H1 (cell line): Measurements from ENCODE around the gene TLE5. TPM values are rescaled to one million over a fixed set of nuclear protein-coding genes. Genes with fewer than 3 reads are reported as not detected.

Experiments used
- CTCF ChIA-PET: fragments of 300-600 bp; sonication (Branson Sonifier 250); formaldehyde crosslinking; loops from one replicate; lab custom pipeline; 2021; ENCODE audit not compliant: partially characterized antibody; lab: Charles Lee
- POLR2A ChIA-PET: fragments of 300-600 bp; sonication (Branson Sonifier 250); formaldehyde crosslinking; loops from one replicate; lab custom pipeline; 2021; ENCODE audit warnings: inconsistent platforms; ENCODE audit not compliant: partially characterized antibody; lab: Charles Lee
- DNase-seq, 2 experiments: peaks; one replicate each; pipeline versions ENCODE4 v3.0.0 to v3.0.0-alpha.2; 2010 to 2022; ENCODE audit warnings: low spot score in 2 of 2, low read depth in 1 of 2, mixed read lengths in 1 of 2
- FAIRE-seq: peaks from 2 replicates; lab custom pipeline; 2011; peaks lifted over from hg19 to GRCh38; lab: Jason Lieb, UNC
- H2AFZ ChIP-seq: 2 replicates; pipeline ENCODE4 v1.8.1; 2012; ENCODE audit warnings: low read length, inconsistent platforms
- H2AK5ac ChIP-seq: 2 replicates; pipeline ENCODE4 v1.6.1; 2013; ENCODE audit warnings: low read depth, low read length
- H2BK120ac ChIP-seq: replicated peaks from 2 replicates; pipeline ENCODE3; 2013; ENCODE audit warnings: low read depth, low read length, inconsistent platforms
- H2BK12ac ChIP-seq: 2 replicates; pipeline ENCODE4 v1.6.1; 2013; ENCODE audit warnings: low read depth, low read length
- H2BK15ac ChIP-seq: 2 replicates; pipeline ENCODE4 v1.6.1; 2013; ENCODE audit warnings: low read length
- H2BK20ac ChIP-seq: 2 replicates; pipeline ENCODE4 v1.6.1; 2013; ENCODE audit warnings: low read length
- H2BK5ac ChIP-seq: 2 replicates; pipeline ENCODE4 v1.6.1; 2013; ENCODE audit warnings: low read depth, low read length
- H3K14ac ChIP-seq: 2 replicates; pipeline ENCODE4 v1.6.1; 2013; ENCODE audit warnings: inconsistent platforms; ENCODE audit not compliant: insufficient read length
- H3K18ac ChIP-seq: 2 replicates; pipeline ENCODE4 v1.6.1; 2013; ENCODE audit warnings: low read length; ENCODE audit errors: extremely low read depth
- H3K23ac ChIP-seq: 2 replicates; pipeline ENCODE4 v1.6.1; 2013; ENCODE audit warnings: inconsistent platforms; ENCODE audit not compliant: insufficient read length
- H3K23me2 ChIP-seq: 2 replicates; pipeline ENCODE4 v1.6.1; 2013; ENCODE audit warnings: low read depth, low read length
- H3K27ac ChIP-seq: 2 replicates; pipeline ENCODE4 v1.6.1; 2011; ENCODE audit warnings: low read depth, low read length, inconsistent platforms
- H3K27me3 ChIP-seq, 4 experiments: replicated peaks in 1 of 4; 1 replicate in 1 of 4; 2 replicates in 3 of 4; pipeline versions ENCODE4 v1.6.1 to v1.8.1; 2011 to 2013; ENCODE audit warnings: low read length in 3 of 4, mild to moderate bottlenecking in 3 of 4, inconsistent platforms in 2 of 4, mixed read lengths in 2 of 4, moderate library complexity in 1 of 4; ENCODE audit not compliant: control insufficient read depth in 3 of 4, insufficient read depth in 3 of 4; ENCODE audit errors: extremely low read depth in 1 of 4
- H3K36me3 ChIP-seq, 4 experiments: 2 replicates each; pipeline versions ENCODE4 v1.6.1 to v1.8.1; 2011 to 2013; ENCODE audit warnings: mild to moderate bottlenecking in 4 of 4, low read length in 3 of 4, moderate library complexity in 2 of 4, control low read depth in 1 of 4, inconsistent platforms in 1 of 4; ENCODE audit not compliant: insufficient read depth in 4 of 4, control insufficient read depth in 2 of 4
- H3K4ac ChIP-seq: replicated peaks from 2 replicates; pipeline ENCODE3; 2013; ENCODE audit warnings: low read length, low read depth, mixed read lengths, inconsistent platforms; ENCODE audit not compliant: insufficient read length
- H3K4me1 ChIP-seq, 4 experiments: replicated peaks in 1 of 4; 1 replicate in 1 of 4; 2 replicates in 3 of 4; pipeline versions ENCODE4 v1.6.1 to v1.8.1; 2011 to 2013; ENCODE audit warnings: low read length in 3 of 4, inconsistent platforms in 2 of 4, mixed read lengths in 1 of 4; ENCODE audit not compliant: insufficient read depth in 4 of 4, control insufficient read depth in 3 of 4
- H3K4me2 ChIP-seq, 2 experiments: 2 replicates each; pipeline versions ENCODE4 v1.6.1 to v1.8.1; 2011 to 2013; ENCODE audit warnings: low read depth in 2 of 2, low read length in 2 of 2, control low read depth in 1 of 2, inconsistent platforms in 1 of 2, mild to moderate bottlenecking in 1 of 2; ENCODE audit not compliant: insufficient read depth in 1 of 2
- H3K4me3 ChIP-seq, 4 experiments: fragments of 200-600, 300-600 bp in 1 of 4; sonication (generic), shearing (Covaris generic), sonication (Bioruptor Twin) in 1 of 4; 2 replicates each; pipeline versions ENCODE4 v1.5.1 to v1.8.1; 2011 to 2016; ENCODE audit warnings: low read length in 4 of 4, low read depth in 3 of 4, control low read depth in 2 of 4, inconsistent platforms in 2 of 4, mild to moderate bottlenecking in 2 of 4, mixed read lengths in 1 of 4, moderate library complexity in 1 of 4; ENCODE audit not compliant: insufficient read depth in 2 of 4; ENCODE audit errors: extremely low read depth in 1 of 4
- H3K56ac ChIP-seq: replicated peaks from 2 replicates; pipeline ENCODE3; 2013; ENCODE audit warnings: low read depth, mild to moderate bottlenecking, mixed read lengths, low read length, inconsistent platforms; ENCODE audit not compliant: insufficient read length
- H3K79me1 ChIP-seq: 2 replicates; pipeline ENCODE4 v1.6.1; 2013; ENCODE audit warnings: low read depth, low read length, control low read depth
- H3K79me2 ChIP-seq, 2 experiments: 2 replicates each; pipeline versions ENCODE4 v1.6.1 to v1.8.1; 2012 to 2013; ENCODE audit warnings: low read length in 2 of 2, mild to moderate bottlenecking in 2 of 2, inconsistent platforms in 1 of 2; ENCODE audit not compliant: insufficient read depth in 2 of 2, control insufficient read depth in 1 of 2
- H3K9ac ChIP-seq, 4 experiments: replicated peaks in 1 of 4; 1 replicate in 1 of 4; 2 replicates in 3 of 4; pipeline versions ENCODE4 v1.6.1 to v1.8.1; 2011 to 2013; ENCODE audit warnings: low read depth in 3 of 4, low read length in 3 of 4, control low read depth in 2 of 4, mild to moderate bottlenecking in 2 of 4, moderate library complexity in 2 of 4, inconsistent platforms in 1 of 4; ENCODE audit errors: extremely low read depth in 1 of 4
- H3K9me3 ChIP-seq, 2 experiments: 2 replicates each; pipeline versions ENCODE4 v1.6.1 to v1.8.1; 2012 to 2013; ENCODE audit warnings: mild to moderate bottlenecking in 2 of 2, moderate library complexity in 2 of 2, control low read depth in 1 of 2, inconsistent platforms in 1 of 2, low read depth in 1 of 2, low read length in 1 of 2, mixed read lengths in 1 of 2; ENCODE audit not compliant: insufficient read depth in 2 of 2
- H4K20me1 ChIP-seq, 2 experiments: replicated peaks in 1 of 2; 2 replicates each; pipeline versions ENCODE3 to v1.8.1; 2011 to 2013; ENCODE audit warnings: inconsistent platforms in 2 of 2, low read length in 2 of 2, mild to moderate bottlenecking in 1 of 2; ENCODE audit not compliant: insufficient read depth in 2 of 2, control insufficient read depth in 1 of 2
- H4K5ac ChIP-seq: 2 replicates; pipeline ENCODE4 v1.6.1; 2013; ENCODE audit warnings: low read length, low read depth, mixed read lengths, inconsistent platforms; ENCODE audit not compliant: insufficient read length
- H4K8ac ChIP-seq: 2 replicates; pipeline ENCODE4 v1.8.0; 2013; ENCODE audit warnings: mild to moderate bottlenecking, moderate library complexity, low read length, inconsistent platforms; ENCODE audit not compliant: insufficient read depth; ENCODE audit errors: extremely low read depth
- H4K91ac ChIP-seq: replicated peaks from 2 replicates; pipeline ENCODE3; 2013; ENCODE audit warnings: low read length, mixed read lengths, inconsistent platforms; ENCODE audit not compliant: insufficient read length
- ASH2L ChIP-seq: fragments of 200-600, 300-600 bp; sonication (generic); IDR thresholded peaks from one replicate; pipeline ENCODE4 v1.7.1; 2017; ENCODE audit warnings: low read length
- CHD1 ChIP-seq: IDR thresholded peaks from 2 replicates; pipeline ENCODE4 v1.6.1; 2012; ENCODE audit warnings: low read depth, low read length, improper control_type of control experiment
- CREB1 ChIP-seq: IDR thresholded peaks from 2 replicates; pipeline ENCODE4 v1.6.1; 2012; ENCODE audit warnings: inconsistent platforms
- CTCF ChIP-seq, 3 experiments: IDR thresholded peaks; 1 replicate in 2 of 3; 2 replicates in 1 of 3; pipeline versions ENCODE4 v1.5.1 to v1.6.1; 2011; ENCODE audit warnings: low read length in 3 of 3, mild to moderate bottlenecking in 3 of 3, inconsistent platforms in 2 of 3, low read depth in 1 of 3, moderate library complexity in 1 of 3; ENCODE audit not compliant: insufficient read depth in 1 of 3; ENCODE audit errors: control extremely low read depth in 1 of 3
- FOSL1 ChIP-seq: IDR thresholded peaks from 2 replicates; pipeline ENCODE4 v1.6.1; 2011; ENCODE audit warnings: mild to moderate bottlenecking, low read depth, low read length, moderate library complexity; ENCODE audit not compliant: insufficient read depth
- HDAC2 ChIP-seq, 2 experiments: fragments of 300-600 bp in 1 of 2; sonication (generic) in 1 of 2; IDR thresholded peaks; 2 replicates each; pipeline ENCODE4 v1.6.1; 2011 to 2012; ENCODE audit warnings: low read depth in 2 of 2, low read length in 2 of 2, mild to moderate bottlenecking in 2 of 2, moderate library complexity in 2 of 2, borderline replicate concordance in 1 of 2, inconsistent platforms in 1 of 2
- HDAC6 ChIP-seq: IDR thresholded peaks from one replicate; pipeline ENCODE4 v1.7.1; 2012; ENCODE audit warnings: low read depth, mild to moderate bottlenecking, inconsistent platforms, low read length, moderate library complexity
- SIRT6 ChIP-seq: IDR thresholded peaks from one replicate; pipeline ENCODE4 v1.7.1; 2012; ENCODE audit warnings: low read length, inconsistent platforms
- SRF ChIP-seq: IDR thresholded peaks from 2 replicates; pipeline ENCODE4 v1.6.1; 2011; ENCODE audit warnings: mild to moderate bottlenecking, low read depth, low read length, moderate library complexity
- TAF1 ChIP-seq: IDR thresholded peaks from 2 replicates; pipeline ENCODE4 v1.6.1; 2011; ENCODE audit warnings: mild to moderate bottlenecking, low read depth, low read length
- ZNF274 ChIP-seq: IDR thresholded peaks from 2 replicates; pipeline ENCODE4 v1.7.0; 2012; ENCODE audit warnings: low read length, borderline replicate concordance; ENCODE audit errors: extremely low read depth
- WGBS, 2 experiments: shearing (Covaris generic) in 1 of 2; methylation state at CpG; one replicate each; pipeline versions ENCODE4 v1.1.6 to v1.1.7; 2013 to 2015; ENCODE audit warnings: low lambda C conversion rate in 2 of 2, mixed read lengths in 2 of 2, inconsistent platforms in 1 of 2, low coverage in 1 of 2, missing lambda C conversion rate in 1 of 2; ENCODE audit not compliant: insufficient replicate concordance in 2 of 2, insufficient coverage in 1 of 2, insufficient read length in 1 of 2; ENCODE audit errors: extremely low coverage in 1 of 2, missing lambda C conversion rate in 1 of 2; 5-methylcytosine and 5-hydroxymethylcytosine counted together
- polyA plus RNA-seq, 7 experiments: library from polyadenylated mRNA; depleted of rRNA in 3 of 7; stranded (reverse) in 5 of 7; unstranded in 2 of 7; fragments of >200 nt in 5 of 7; fragments of 200-250 nt in 2 of 7; gene quantifications; 1 replicate in 5 of 7; 2 replicates in 1 of 7; 4 replicates in 1 of 7; pipeline versions ENCODE4 v1.2.1 to v1.2.3, GENCODE V29; 2011 to 2013; ENCODE audit warnings: missing spikeins in 2 of 7, mixed read lengths in 2 of 7
- total RNA-seq: library from RNA; stranded (reverse); fragmentation: NEBNext Ultra II Directional; extraction: Animal tissue kit (Norgen Biotek cat#: 25700); gene quantifications from 2 replicates; pipeline ENCODE4 v1.2.1, GENCODE V29; 2021

TLE5 gene
- total and polyA plus RNA-seq, 2 of the 8 experiments (the other 6 are each of a cell fraction or from before 2014, with no cell fraction given) = 187 to 285 TPM

GRCh38 chr19:3100331-3100730 lies 38.0 kb upstream of the TLE5 start:
- H4K20me1 ChIP-seq = peaks cover 11 to 41% of the 10 kb centered on the region in 2 experiments
- peaks cover 6% of the 10 kb centered on the region; the same call in 1 of the 2 replicates for H3K23me2 ChIP-seq
- no peak overlapping the region for H2AK5ac ChIP-seq
- H3K4me3 ChIP-seq = no peak overlapping the region
- no peak overlapping the region for H3K14ac ChIP-seq
- DNase-seq = no peak
- no peak for FAIRE-seq
- H2BK120ac ChIP-seq = no peak overlapping the region
- peaks cover 8% of the 10 kb centered on the region for H3K79me1 ChIP-seq
- no peak overlapping the region for H3K9ac ChIP-seq
- H3K4ac ChIP-seq = no peak overlapping the region
- no peak overlapping the region for H2BK15ac ChIP-seq
- ChIA-PET POLR2A (interaction anchor here (0.5 kb wide), 1 partner anchor 500 kb away, joined by 4 read pairs; no protein-coding TSS in a partner anchor), CTCF (interaction anchor here (0.6 to 20.0 kb wide), 5 partner anchors 8 to 141 kb away, joined by 3 to 339 read pairs (median 14); no protein-coding TSS in a partner anchor)
- H4K5ac ChIP-seq = no peak overlapping the region
- no peak overlapping the region for H4K91ac ChIP-seq
- 0 out of 2 replicates have a peak overlapping the region, but pooled peaks have one; percentile 48 for H2BK20ac ChIP-seq
- 84% methylated on average over 14 of the region's 14 CpGs; no CpG with 5 or more reads in 1 of the 2 experiments for WGBS, 2 experiments
- H3K23ac ChIP-seq = no peak overlapping the region
- peaks cover 0 to 77% of the 10 kb centered on the region in 2 experiments; a peak in 3 of 4 replicates for H3K79me2 ChIP-seq
- H3K36me3 ChIP-seq = no peaks in the 10 kb centered on the region
- H3K27ac ChIP-seq = no peak overlapping the region
- H2BK12ac ChIP-seq = no peak overlapping the region
- no peak overlapping the region for H2AFZ ChIP-seq
- H2BK5ac ChIP-seq = peak overlapping the region; percentile 77; the same call in 1 of the 2 replicates
- H3K18ac ChIP-seq = no peak overlapping the region
- H3K27me3 ChIP-seq = no peaks in the 10 kb centered on the region
- H3K4me2 ChIP-seq = no peak overlapping the region
- no peak overlapping the region for H3K56ac ChIP-seq
- H3K9me3 ChIP-seq = no peaks in the 10 kb centered on the region
- H4K8ac ChIP-seq = no peak overlapping the region
- peaks cover 0 to 13% (median 10%) of the 10 kb centered on the region in 4 experiments; a peak in 5 of 7 replicates for H3K4me1 ChIP-seq
- TF ChIP-seq SRF = no peak
- TF ChIP-seq CHD1 = no peak
- TF ChIP-seq SIRT6 = no peak
- no peak for TF ChIP-seq CTCF (IDR thresholded peaks at IDR 0.05; ENCODE audit: control extremely low read depth in 1 of 3, insufficient read depth in 1 of 3, low read depth in 1 of 3, low read length in 3 of 3)
- no peak for TF ChIP-seq ZNF274
- no peak for TF ChIP-seq ASH2L
- TF ChIP-seq CREB1 = no peak
- no peak for TF ChIP-seq HDAC6
- no peak for TF ChIP-seq TAF1
- no peak for TF ChIP-seq FOSL1
- TF ChIP-seq HDAC2 (IDR thresholded peaks at IDR 0.05; ENCODE audit: borderline replicate concordance in 1 of 2, low read depth in 2 of 2, low read length in 2 of 2) = no peak
